NCI-H2107 (cell line): Measurements from ENCODE around the gene CRTC1.
"Not testable (repeated sequence)": the region's sequence is repeated elsewhere in the genome, so short reads cannot be mapped to it uniquely, and the experiment has no call there.

Experiments
- DNase-seq: peaks from one replicate; lab custom pipeline; 2025; lab: John Stamatoyannopoulos, UW

CRTC1 gene

DNA sequence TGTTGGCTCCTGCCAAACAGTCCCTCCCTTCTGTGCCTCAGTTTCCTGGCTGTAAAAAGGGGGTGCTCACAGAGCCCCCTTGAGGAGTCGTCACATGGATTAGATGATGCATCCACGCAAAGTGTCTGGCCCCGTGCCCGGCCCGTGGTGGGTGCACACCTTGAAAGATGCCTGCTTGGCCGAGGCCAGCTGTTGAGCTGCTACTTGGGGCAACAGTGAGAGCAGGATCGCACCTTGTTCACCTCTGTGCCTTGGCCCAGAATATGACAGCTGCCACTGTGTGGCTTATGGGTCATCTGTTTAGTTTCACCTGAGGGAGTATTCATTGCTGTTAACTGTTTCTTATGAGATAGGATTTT is 17.7 kb downstream of the CRTC1 start:
- DNase-seq = no peak

DNA sequence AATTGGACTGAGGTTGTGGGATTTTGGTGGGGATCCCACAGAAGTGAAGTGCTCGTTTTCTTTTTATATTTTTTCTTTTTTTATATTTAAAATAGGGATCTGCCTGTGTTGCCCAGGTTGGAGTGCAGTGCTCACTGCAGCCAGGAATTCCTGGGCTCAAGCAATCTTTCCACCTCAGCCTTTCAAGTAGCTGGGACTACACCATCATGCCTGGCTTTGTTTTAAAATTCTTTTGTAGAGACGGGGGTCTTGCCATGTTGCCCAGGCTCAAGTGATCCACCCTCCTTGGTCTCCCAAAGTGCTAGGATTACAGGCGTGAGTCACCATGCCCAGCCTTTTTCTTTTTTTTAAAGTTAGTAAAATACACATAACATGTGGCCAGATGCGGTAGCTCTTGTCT is 20.6 kb downstream of the CRTC1 start:
- DNase-seq = no peak

DNA sequence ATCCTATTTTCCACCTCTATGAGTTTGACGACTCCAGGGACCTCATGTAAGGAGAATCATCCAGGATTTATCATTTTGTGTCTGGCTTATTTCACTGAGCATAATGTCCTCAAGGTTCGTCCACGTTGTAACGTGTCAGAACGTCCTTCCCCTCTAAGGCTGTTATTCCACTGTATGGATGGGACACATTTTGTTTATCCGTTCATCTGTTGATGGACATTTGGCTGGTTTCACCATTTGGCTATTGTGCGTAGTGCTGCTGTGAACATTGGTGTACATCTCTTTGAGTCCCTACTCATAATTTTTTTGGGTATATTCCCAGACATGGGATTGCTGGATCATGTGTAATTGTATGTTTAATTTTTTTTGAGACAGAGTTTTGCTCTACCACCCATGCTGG is 21.5 kb downstream of the CRTC1 start:
- no peak for DNase-seq

GRCh38 chr19:18708452-18709231 is 25.2 kb downstream of the CRTC1 start:
- DNase-seq = peak; percentile 24

DNA sequence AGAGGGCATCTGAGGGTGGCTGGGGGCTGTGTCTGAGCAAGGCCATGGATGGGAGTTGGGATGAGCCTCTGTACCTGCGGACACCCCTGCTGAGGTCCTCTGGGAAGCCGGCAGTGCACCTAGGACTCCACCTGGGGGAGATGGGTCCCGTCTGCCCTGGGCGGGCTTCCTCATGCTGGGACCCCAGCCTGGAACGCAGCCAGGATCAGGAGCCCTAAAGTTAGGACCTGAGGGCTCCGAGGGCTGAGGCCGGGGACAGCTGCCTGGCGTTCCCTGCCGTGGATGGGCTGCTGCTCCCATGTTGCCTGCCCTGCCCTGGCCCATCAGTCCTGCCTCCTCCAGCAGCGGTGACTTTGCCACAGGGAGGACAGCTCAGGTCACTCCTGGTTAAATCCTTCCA is 26.1 kb downstream of the CRTC1 start:
- DNase-seq = no peak

DNA sequence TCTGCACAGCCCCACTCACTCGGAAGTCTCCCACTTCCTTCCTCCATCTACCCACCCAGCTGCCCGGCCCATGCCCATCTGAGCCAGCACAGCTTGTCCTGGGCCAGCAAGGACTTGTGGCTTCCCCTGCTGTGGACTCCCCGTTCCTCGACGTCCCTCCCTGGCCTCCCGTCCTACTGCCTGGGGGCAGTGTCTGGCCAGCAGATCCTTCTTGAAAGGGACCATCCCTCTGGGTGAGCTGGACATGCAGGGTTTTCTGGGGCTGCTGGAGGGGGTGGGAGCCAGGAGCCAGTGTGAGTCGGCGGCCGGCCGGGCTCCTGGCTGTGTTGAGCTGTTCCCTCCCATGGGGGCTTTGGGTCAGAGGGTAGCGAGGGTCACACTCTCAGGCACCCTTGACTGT is 26.7 kb downstream of the CRTC1 start:
- DNase-seq = no peak

DNA sequence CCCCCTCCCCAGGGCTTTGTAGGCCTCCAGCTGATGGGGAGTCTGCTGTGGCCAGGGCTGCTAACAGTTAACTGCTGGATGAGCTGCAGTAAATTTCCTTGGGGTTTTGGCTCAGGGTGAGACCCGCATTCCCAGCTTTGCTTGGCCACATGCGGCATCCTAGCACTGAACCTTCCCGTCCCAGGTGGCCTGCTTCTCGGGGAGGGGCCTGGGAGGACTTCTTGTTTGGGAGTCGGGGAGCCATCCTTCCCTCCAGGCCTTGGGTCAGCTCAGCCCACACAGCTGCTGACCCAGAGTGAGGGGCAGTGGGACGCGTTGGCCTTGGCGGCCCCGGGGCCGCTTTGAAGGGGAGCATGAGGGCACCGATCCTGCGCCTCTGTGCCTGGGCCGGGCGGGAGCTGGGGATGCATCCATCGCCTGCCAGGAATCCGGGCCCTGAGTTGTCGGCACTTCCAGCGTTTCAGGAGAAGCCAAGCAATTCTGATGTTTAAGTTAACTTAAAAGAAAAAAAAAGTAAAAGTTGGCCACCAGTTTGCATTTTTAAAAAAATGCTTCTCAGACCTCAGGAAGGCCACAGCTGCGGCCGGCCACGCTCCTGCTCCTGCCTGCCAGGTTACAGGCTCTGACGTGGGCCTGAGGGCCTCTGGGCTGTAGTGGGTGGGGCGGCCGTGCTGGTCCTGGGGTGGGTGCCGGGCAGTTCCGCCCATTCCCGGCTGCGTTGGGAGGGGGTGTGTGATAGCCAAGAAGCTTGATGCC is 27.7 kb downstream of the CRTC1 start:
- no peak for DNase-seq

GRCh38 chr19:18711893-18712292 is 28.4 kb downstream of the CRTC1 start:
- DNase-seq = no peak

DNA sequence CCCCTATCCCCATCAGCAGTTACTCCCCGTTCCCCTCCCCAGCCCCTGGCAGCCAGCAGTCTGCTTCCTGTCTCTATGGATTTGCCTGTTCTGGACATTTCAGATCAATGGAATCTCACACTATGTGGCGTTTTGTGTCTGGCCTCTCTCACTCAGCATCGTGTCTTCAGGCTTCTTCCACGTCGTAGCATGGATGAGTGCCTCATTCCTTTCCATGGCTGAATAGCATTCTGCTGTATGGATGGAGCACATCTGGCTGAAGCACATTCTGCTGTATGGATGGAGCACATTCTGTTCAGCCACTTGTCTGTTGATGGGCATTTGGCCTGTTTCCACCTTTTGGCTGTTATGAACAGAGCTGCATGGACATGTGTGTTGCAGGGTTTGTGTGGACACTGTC is 29.5 kb downstream of the CRTC1 start:
- no peak for DNase-seq

DNA sequence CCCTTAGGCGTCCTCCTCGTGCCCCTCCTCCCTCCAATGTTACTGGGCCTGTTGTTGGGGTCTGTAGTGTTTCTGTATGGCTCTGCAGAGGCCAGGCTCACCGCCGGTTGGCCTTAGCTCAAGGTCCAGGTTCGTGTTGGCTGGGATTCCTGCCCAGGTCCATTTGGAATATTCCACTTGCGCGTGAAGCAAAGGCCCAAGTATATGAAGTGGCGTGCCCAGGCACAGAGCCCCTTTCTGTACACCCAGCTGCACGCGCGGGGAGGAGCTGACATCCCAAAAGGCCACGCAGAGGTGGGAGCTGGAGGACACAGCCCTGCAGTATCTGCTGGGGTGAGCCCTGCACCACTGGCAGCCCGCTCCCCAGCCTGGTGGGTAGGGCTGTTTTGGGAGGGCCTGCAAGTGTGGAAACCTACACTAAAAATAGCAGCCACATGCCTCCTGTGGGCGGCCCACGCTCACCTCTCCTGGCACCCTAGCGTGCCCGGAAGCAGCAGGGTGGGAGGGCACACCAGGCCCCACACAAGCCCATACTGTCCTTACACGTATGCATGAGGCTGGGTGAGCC is 30.2 kb downstream of the CRTC1 start:
- no peak for DNase-seq

GRCh38 chr19:18715416-18715815 is 31.9 kb downstream of the CRTC1 start:
- no peak for DNase-seq

GRCh38 chr19:18716857-18717256 is 33.4 kb downstream of the CRTC1 start:
- no peak for DNase-seq

DNA sequence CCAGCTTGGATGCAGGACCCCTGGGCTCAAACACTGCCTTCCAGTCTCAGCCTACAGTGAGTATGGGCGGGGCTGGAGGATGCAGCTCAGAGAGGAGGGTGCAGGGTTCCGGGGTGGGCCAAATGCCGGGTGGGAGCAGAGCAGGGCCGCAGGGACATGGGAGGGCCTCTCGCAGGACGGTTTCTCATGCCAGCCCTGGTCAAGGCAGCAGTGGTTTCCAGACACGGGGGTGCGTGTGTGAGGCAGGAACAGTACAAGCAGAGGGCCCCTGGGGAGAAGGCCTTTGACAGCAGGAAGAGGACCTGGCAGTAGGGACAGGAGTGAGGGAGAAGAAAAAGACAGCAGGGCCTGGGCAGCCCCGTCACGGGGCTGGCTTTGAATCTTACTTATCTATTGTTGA is 34.1 kb downstream of the CRTC1 start:
- no peak for DNase-seq

GRCh38 chr19:18718015-18718526 is 34.6 kb downstream of the CRTC1 start:
- DNase-seq = no peak

DNA sequence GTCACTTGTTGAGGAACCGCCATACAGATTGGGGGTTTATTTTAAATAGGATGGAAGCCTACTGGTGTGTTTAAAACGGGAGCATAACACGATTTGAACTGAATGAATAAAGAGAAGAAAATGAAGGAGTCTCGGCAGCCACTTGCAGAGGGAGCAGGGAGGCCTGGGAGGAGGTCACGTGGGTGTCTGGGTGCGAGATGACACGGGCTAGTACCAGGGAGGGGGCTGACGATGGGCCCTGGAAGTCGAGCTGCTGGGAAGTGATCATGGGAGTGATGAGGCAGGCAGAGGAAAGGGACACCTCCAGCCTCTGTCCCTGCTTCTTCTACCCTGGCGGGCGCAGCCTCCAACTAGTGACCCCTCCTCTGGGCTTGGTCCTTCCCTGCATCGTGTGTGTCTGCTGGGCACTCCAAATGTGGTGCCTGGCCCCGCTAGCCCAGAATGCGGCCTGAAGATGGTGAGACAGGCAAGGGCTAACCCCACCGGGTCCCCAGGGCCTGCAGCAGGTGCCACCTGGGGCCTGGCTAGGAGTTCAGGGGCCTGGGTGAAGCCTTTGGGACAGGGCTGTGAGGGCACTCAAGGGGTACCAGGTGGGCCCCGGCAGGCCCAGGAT is 35.5 kb downstream of the CRTC1 start:
- DNase-seq = no peak

GRCh38 chr19:18719541-18719940 is 36.1 kb downstream of the CRTC1 start:
- DNase-seq = no peak

GRCh38 chr19:18723871-18724377 is 40.4 kb downstream of the CRTC1 start:
- no peak for DNase-seq

DNA sequence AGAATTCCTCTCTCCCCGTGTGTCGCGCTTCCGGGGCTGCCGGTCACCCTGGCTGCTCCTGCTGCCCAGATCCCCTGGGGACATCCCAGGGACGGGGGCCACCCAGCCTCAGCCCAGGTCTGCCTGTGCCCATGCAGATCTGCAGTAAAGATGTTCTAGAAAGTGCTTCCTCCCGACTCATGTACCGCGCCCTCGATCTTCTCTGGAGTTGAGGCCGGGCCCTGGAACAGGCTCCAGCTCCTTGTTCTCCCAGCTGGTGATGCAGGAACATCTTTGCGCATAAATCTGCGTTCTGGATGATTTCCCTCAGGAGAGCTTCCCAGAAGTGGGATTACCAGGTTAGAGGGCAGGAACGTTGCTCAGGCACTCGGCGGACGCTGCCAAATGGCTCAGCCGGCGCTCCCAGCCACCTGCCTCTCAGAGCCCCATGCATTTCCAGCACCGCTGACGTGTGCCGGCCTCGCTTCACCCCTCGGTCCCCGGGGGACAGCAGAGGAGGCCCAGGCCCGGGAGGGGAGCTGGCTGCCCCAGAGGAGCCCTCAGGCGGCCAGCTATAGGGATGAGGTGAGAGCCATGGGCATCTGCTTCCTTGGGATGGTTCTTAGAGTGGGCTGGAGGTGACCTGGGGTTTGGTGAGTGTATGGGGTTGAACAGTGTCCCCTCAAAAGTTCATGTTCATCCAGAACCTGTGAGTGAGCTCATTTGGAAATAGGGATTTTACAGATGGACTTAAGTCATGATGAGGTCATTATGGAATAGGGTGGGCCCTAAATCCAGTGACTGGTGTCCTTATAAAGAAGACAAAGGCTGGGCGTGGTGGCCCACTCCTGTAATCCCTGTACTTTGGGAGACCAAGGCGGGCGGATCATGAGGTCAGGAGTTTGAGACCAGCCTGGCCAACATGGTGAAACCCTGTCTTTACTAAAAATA is 42.6 kb downstream of the CRTC1 start:
- peak; percentile 35 for DNase-seq

GRCh38 chr19:18726846-18727245 is 43.4 kb downstream of the CRTC1 start:
- no peak for DNase-seq

DNA sequence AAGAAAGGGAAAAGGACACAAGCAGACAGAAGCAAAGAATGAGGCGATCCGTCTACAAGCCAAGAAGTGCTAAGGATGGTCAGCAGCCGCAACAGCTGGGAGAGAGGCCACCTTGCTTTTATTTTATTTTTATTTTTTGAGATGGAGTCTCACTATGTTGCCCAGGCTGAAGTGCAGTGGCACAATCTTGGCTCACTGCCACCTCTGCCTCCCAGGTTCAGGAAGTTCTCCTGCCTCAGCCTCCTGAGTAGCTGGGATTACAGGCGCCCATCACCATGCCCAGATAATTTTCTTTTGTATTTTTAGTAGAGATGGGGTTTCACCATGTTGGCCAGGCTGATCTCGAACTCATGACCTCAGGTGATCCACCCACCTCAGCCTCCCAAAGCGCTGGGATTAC is 44.1 kb downstream of the CRTC1 start:
- not testable (repeated sequence) for DNase-seq

- no peak for DNase-seq
Measured at GRCh38 chr19:18729933-18730530, 46.6 kb downstream of the CRTC1 start.
